ENCODE measurements around the gene MAPT.

- TF ChIP-seq CTCF (IDR thresholded peaks at IDR 0.05) = no peak
- TF ChIP-seq POLR2A (IDR thresholded peaks at IDR 0.05; ENCODE audit: low read depth) = no peak
- TF ChIP-seq EP300 (IDR thresholded peaks at IDR 0.05) = no peak
- TF ChIP-seq POLR2AphosphoS5 (IDR thresholded peaks at IDR 0.05) = no peak
These were observed 43.3 kb upstream of the MAPT start for GRCh38 chr17:45851022-45851421.
